Measurements from ENCODE around the gene HNF1A.

The HNF1A gene

GRCh38 chr12:120936197-120936596 lies 42.1 kb upstream of the HNF1A start:
- DNase-seq (ENCODE audit: extremely low spot score) = no peak
- ChIA-PET CTCF (no interaction called here), POLR2A (interaction anchor here (0.7 kb wide), 1 partner anchor 26 kb away, joined by 5 read pairs; no protein-coding TSS in a partner anchor)
- no peak for TF ChIP-seq CTCF (IDR thresholded peaks at IDR 0.05; ENCODE audit: control extremely low read depth, extremely low read depth, low read depth, missing control alignments)

DNA sequence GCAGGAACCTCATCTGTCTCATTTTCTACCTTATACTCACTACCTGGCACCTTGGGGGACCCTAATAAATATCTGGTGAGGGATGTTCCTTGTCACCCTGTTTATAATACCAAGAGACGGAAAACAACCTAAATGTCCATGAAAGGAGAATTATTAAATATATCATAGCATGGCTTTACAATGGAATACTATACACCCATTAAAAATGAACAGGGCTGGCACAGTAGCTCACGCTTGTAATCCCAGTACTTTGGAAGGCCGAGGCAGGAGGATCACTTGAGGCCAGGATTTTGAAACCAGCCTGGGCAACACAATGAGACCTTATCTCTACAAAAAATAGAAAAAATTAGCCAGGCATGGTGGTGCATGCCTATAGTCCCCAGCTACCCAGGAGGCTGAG lies 39.8 kb upstream of the HNF1A start:
- no peak for DNase-seq (ENCODE audit: extremely low spot score)
- CTCF ChIA-PET = interaction anchor here (0.8 to 5.2 kb wide), 10 partner anchors 8 to 292 kb away, joined by 3 to 20 read pairs (median 4); partner anchors contain the start of gene ACADS

GRCh38 chr12:120939523-120939922 lies 38.8 kb upstream of the HNF1A start:
- no peak for TF ChIP-seq CTCF (IDR thresholded peaks at IDR 0.05; ENCODE audit: control extremely low read depth, extremely low read depth, low read depth, missing control alignments)
- ChIA-PET CTCF (interaction anchor here (1.0 to 5.2 kb wide), 7 partner anchors 12 to 293 kb away, joined by 3 to 20 read pairs (median 4); no protein-coding TSS in a partner anchor), POLR2A (no interaction called here)
- no peak for DNase-seq (ENCODE audit: extremely low spot score)

More for the DNA sequence above, 39.8 kb upstream of the HNF1A start:
- no peak for TF ChIP-seq CTCF (IDR thresholded peaks at IDR 0.05; ENCODE audit: control extremely low read depth, extremely low read depth, low read depth, missing control alignments)
- POLR2A ChIA-PET = no interaction called here

DNA sequence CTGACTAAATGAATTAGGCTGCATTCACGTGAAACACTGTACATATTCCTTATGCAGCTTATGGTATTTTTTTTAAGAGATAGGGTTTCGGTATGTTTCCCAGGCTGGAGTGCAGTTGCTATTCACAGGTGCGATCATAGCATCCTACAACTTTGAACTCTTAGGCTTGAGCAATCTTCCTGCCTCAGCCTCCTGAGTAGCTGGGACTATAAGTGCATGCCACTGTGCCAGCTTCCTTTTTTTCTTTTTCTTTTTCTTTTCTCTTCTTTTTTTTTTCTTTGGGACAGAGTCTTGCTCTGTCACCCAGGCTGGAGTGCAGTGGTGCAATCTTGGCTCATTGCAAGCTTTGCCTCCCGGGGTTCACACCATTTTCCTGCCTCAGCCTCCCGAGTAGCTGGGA lies 38.3 kb upstream of the HNF1A start:
- TF ChIP-seq CTCF (IDR thresholded peaks at IDR 0.05; ENCODE audit: control extremely low read depth, extremely low read depth, low read depth, missing control alignments) = no peak
- CTCF ChIA-PET = interaction anchor here (0.6 to 5.2 kb wide), 7 partner anchors 12 to 293 kb away, joined by 3 to 20 read pairs (median 4); no protein-coding TSS in a partner anchor
- no peak for DNase-seq (ENCODE audit: extremely low spot score)
- POLR2A ChIA-PET = no interaction called here

GRCh38 chr12:120940799-120941198 lies 37.5 kb upstream of the HNF1A start:
- TF ChIP-seq CTCF (IDR thresholded peaks at IDR 0.05; ENCODE audit: control extremely low read depth, extremely low read depth, low read depth, missing control alignments) = no peak
- ChIA-PET POLR2A (no interaction called here), CTCF (interaction anchor here (0.6 to 5.2 kb wide), 3 partner anchors 11 to 176 kb away, joined by 3 to 20 read pairs (median 17); no protein-coding TSS in a partner anchor)
- DNase-seq (ENCODE audit: extremely low spot score) = no peak

DNA sequence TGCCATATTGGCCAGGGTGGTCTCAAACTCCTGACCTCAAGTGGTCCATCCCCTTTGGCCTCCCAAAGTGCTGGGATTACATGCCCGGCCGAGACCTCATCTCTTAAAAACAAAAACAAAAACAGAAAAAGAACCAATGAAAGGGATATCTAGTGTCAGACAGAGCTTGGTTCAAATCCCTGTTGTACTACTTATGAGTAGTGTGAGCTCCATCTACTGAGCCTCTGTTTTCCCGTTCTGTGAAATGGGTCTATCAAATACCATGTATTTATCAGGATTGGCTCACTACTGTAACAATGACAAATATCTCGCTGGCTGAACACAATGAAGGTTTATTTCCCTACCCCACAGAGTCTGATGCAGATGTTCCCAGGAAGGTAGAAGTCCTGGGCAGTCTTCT lies 36.9 kb upstream of the HNF1A start:
- no peak for DNase-seq (ENCODE audit: extremely low spot score)
- POLR2A ChIA-PET = no interaction called here
- no peak for TF ChIP-seq CTCF (IDR thresholded peaks at IDR 0.05; ENCODE audit: control extremely low read depth, extremely low read depth, low read depth, missing control alignments)
- CTCF ChIA-PET = interaction anchor here (3.9 to 5.2 kb wide), 2 partner anchors 11 to 31 kb away, joined by 17 to 20 read pairs; no protein-coding TSS in a partner anchor

Measured in GM10248 (cell line).